Caco-2 (cell line): ENCODE measurements around the gene KIAA1755. TPM values are rescaled to one million over a fixed set of nuclear protein-coding genes. Genes with fewer than 3 reads are reported as not detected.

Experiments used
- BruUV-seq: library from RNA; stranded (reverse); fragments of 400-500 nt; replicated peaks from 2 replicates; lab custom pipeline; 2021; lab: Mats Ljungman, UMichigan
- CTCF ChIA-PET: fragments of 300-600 bp; sonication (Branson Sonifier 250); formaldehyde crosslinking; loops from one replicate; lab custom pipeline; 2022; ENCODE audit warnings: antibody characterized with exemption; lab: Charles Lee
- POLR2A ChIA-PET: fragments of 300-600 bp; sonication (Branson Sonifier 250); formaldehyde crosslinking; loops from one replicate; lab custom pipeline; 2022; ENCODE audit warnings: antibody characterized with exemption; lab: Charles Lee
- DNase-seq, 2 experiments: peaks; one replicate each; pipeline versions ENCODE4 v3.0.0 to v3.0.0-alpha.2; 2020 to 2022
- H3K27me3 ChIP-seq: replicated peaks from 2 replicates; pipeline ENCODE4 v1.6.0; 2011; ENCODE audit warnings: low read length; ENCODE audit not compliant: control insufficient read depth, insufficient read depth
- H3K36me3 ChIP-seq: 2 replicates; pipeline ENCODE4 v1.5.1; 2011; ENCODE audit warnings: low read length; ENCODE audit not compliant: control insufficient read depth, insufficient read depth
- H3K4me1 ChIP-seq: fragments of 250-450 bp; sonication (Bioruptor Pico); 2 replicates; pipeline ENCODE4 v1.5.1; 2020; ENCODE audit warnings: mild to moderate bottlenecking
- H3K4me3 ChIP-seq: 2 replicates; pipeline ENCODE4 v1.5.1; 2011; ENCODE audit warnings: low read depth, mild to moderate bottlenecking, control low read depth, low read length
- H3K9me3 ChIP-seq: fragments of 250-450 bp; sonication (Bioruptor Pico); 2 replicates; pipeline ENCODE4 v1.5.1; 2020; ENCODE audit warnings: mild to moderate bottlenecking, moderate library complexity
- H3K27ac Mint-ChIP-seq: one replicate; pipeline ENCODE4 v1.8.0; 2022; ENCODE audit warnings: mixed read lengths; ENCODE audit not compliant: unreplicated experiment
- H3K27me3 Mint-ChIP-seq: one replicate; pipeline ENCODE4 v1.8.0; 2022; ENCODE audit warnings: mixed read lengths; ENCODE audit not compliant: insufficient read depth, unreplicated experiment
- H3K36me3 Mint-ChIP-seq: one replicate; pipeline ENCODE4 v1.8.0; 2022; ENCODE audit warnings: mild to moderate bottlenecking, mixed read lengths; ENCODE audit not compliant: insufficient read depth, unreplicated experiment
- H3K4me1 Mint-ChIP-seq: one replicate; pipeline ENCODE4 v1.8.0; 2022; ENCODE audit warnings: low read depth, mixed read lengths; ENCODE audit not compliant: unreplicated experiment
- H3K4me3 Mint-ChIP-seq: one replicate; pipeline ENCODE4 v1.8.0; 2022; ENCODE audit warnings: mild to moderate bottlenecking, moderate library complexity, mixed read lengths; ENCODE audit not compliant: unreplicated experiment
- H3K9me3 Mint-ChIP-seq: one replicate; pipeline ENCODE4 v1.8.0; 2022; ENCODE audit warnings: mixed read lengths; ENCODE audit not compliant: unreplicated experiment
- CTCF ChIP-seq, 2 experiments: fragments of 200-600 bp in 1 of 2; IDR thresholded peaks; 1 replicate in 1 of 2; 2 replicates in 1 of 2; pipeline versions ENCODE4 v1.5.1 to v1.8.0; 2011 to 2022; ENCODE audit warnings: antibody characterized with exemption in 1 of 2, control low read depth in 1 of 2, inconsistent platforms in 1 of 2, low read depth in 1 of 2, low read length in 1 of 2, mild to moderate bottlenecking in 1 of 2, moderate library complexity in 1 of 2; ENCODE audit not compliant: insufficient read depth in 1 of 2, severe bottlenecking in 1 of 2, unreplicated experiment in 1 of 2
- intact Hi-C: fragments of 100-400 bp; cut with micrococcal nuclease; formaldehyde crosslinking; loops from one replicate; pipeline ENCODE4 v1.10.0; 2022; ENCODE audit not compliant: unreplicated experiment
- total RNA-seq: library from RNA; stranded (reverse); gene quantifications from 2 replicates; pipeline ENCODE4 v1.2.3, GENCODE V29; 2022

Gene KIAA1755
- total RNA-seq, 1 experiment from 2014 or later = 0.20 TPM

DNA sequence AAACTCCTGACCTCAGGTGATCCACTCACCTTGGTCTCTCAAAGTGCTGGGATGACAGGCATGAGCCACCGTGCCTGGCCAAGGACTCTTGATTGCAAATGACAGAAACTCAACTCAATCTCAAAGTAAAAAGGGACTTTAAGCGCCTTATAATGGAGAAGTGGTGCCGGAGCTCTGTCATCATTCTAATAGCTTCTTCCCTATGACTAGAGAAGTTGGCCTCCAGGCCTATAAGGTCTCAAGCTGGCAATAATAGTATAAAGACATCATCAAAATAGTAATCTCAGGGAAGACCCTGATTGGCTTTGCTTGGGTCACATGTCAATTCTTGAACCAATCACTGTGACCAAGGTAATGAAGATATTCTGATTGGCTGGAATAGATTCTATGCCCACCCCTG lies 8.5 kb upstream of the KIAA1755 start:
- Histone ChIP-seq H3K9me3 (peaks cover 5% of the 10 kb centered on the region; the same call in 1 of the 2 replicates), H3K36me3 (no peaks in the 10 kb centered on the region), H3K27me3 (no peaks in the 10 kb centered on the region), H3K4me3 (no peak overlapping the region), H3K4me1 (no peaks in the 10 kb centered on the region)
- Mint-ChIP-seq H3K4me1 (no peaks in the 10 kb centered on the region), H3K27ac (no peak overlapping the region), H3K36me3 (no peaks in the 10 kb centered on the region), H3K27me3 (peaks cover 11% of the 10 kb centered on the region), H3K9me3 (no peaks in the 10 kb centered on the region), H3K4me3 (no peak overlapping the region)
- no peak for TF ChIP-seq CTCF (IDR thresholded peaks at IDR 0.05; ENCODE audit: insufficient read depth in 1 of 2, low read depth in 1 of 2, low read length in 1 of 2, severe bottlenecking in 1 of 2, unreplicated experiment in 1 of 2)
- BruUV-seq = no TSS peak
- POLR2A ChIA-PET = no interaction called here
- CTCF ChIA-PET = interaction anchor here (0.5 kb wide), 1 partner anchor 94 kb away, joined by 3 read pairs; no protein-coding TSS in a partner anchor
- intact Hi-C loops = no loop called here
- no peak for DNase-seq

DNA sequence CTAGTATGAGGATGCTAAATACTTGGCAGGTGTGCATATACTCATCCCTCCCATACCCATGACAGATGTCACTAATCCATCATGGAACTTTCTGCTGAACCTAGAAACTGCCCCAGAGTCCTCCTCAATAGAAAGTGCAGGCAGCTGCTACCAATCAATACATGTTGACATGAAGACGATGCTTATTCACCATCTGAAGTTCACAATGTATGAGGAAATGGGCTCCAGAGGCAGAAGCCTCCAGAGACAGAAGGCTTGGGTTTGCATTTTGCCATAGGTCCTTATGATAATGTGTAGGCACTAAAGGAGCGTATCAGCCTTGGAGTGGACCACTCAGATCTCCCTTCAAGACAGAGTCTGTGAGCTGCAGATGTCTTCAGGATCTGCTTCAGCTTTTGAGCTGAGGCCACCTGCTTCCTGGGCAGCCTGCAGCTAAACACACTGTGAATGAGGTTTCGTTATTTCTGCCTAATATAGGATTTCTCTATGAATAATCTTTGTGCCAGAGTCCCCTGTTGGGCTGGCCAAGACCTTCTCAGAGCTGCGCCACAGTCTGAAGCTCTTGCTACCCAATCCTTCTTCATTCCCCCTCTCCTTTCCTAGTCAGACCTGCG lies 7.5 kb upstream of the KIAA1755 start:
- peaks cover 5% of the 10 kb centered on the region; the same call in 1 of the 2 replicates for H3K9me3 ChIP-seq
- no peak for TF ChIP-seq CTCF (IDR thresholded peaks at IDR 0.05; ENCODE audit: insufficient read depth in 1 of 2, low read depth in 1 of 2, low read length in 1 of 2, severe bottlenecking in 1 of 2, unreplicated experiment in 1 of 2)
- H3K4me1 Mint-ChIP-seq = no peaks in the 10 kb centered on the region
- H3K4me3 Mint-ChIP-seq = no peak overlapping the region
- H3K4me3 ChIP-seq = no peak overlapping the region
- H3K27ac Mint-ChIP-seq = no peak overlapping the region
- H3K36me3 ChIP-seq = no peaks in the 10 kb centered on the region
- intact Hi-C loops = no loop called here
- ChIA-PET POLR2A (no interaction called here), CTCF (no interaction called here)
- DNase-seq = no peak
- no peaks in the 10 kb centered on the region for H3K36me3 Mint-ChIP-seq
- no peaks in the 10 kb centered on the region for H3K4me1 ChIP-seq
- H3K9me3 Mint-ChIP-seq = no peaks in the 10 kb centered on the region
- no peaks in the 10 kb centered on the region for H3K27me3 ChIP-seq
- BruUV-seq = no TSS peak
- H3K27me3 Mint-ChIP-seq = peaks cover 12% of the 10 kb centered on the region

GRCh38 chr20:38267296-38267695 lies 6.8 kb upstream of the KIAA1755 start:
- Mint-ChIP-seq H3K36me3 (no peaks in the 10 kb centered on the region), H3K27ac (no peak overlapping the region), H3K4me3 (no peak overlapping the region), H3K27me3 (peaks cover 14% of the 10 kb centered on the region), H3K9me3 (no peaks in the 10 kb centered on the region), H3K4me1 (no peaks in the 10 kb centered on the region)
- H3K9me3 ChIP-seq = peaks cover 5% of the 10 kb centered on the region; the same call in 1 of the 2 replicates
- POLR2A ChIA-PET = no interaction called here
- no peak for DNase-seq
- no peaks in the 10 kb centered on the region for H3K4me1 ChIP-seq
- H3K4me3 ChIP-seq = no peak overlapping the region
- CTCF ChIA-PET = no interaction called here
- no peak for TF ChIP-seq CTCF (IDR thresholded peaks at IDR 0.05; ENCODE audit: insufficient read depth in 1 of 2, low read depth in 1 of 2, low read length in 1 of 2, severe bottlenecking in 1 of 2, unreplicated experiment in 1 of 2)
- intact Hi-C loops = no loop called here
- no peaks in the 10 kb centered on the region for H3K27me3 ChIP-seq
- no peaks in the 10 kb centered on the region for H3K36me3 ChIP-seq
- BruUV-seq = no TSS peak
